ENCODE measurements around the gene BHLHA9.

BHLHA9 gene

GRCh38 chr17:1270210-1271029, at the start of gene BHLHA9:
BHLHA9 (plus strand) TSS chr17:1270444; CDS start chr17:1270564, 120 bp downstream.
- peak within 1 kb of the TSS; percentile 40 for H3K4me3 Mint-ChIP-seq
- no peaks in the 10 kb centered on the region for H3K9me3 Mint-ChIP-seq
- H3K4me1 Mint-ChIP-seq (ENCODE audit: low read depth): peaks cover 10% of the 10 kb centered on the region
- peaks cover 61% of the 10 kb centered on the region for H3K27me3 Mint-ChIP-seq (ENCODE audit: low read depth)
- no peak within 1 kb of the TSS for H3K27ac Mint-ChIP-seq
- H3K36me3 Mint-ChIP-seq (ENCODE audit: low read depth): no peaks in the 10 kb centered on the region

- H3K27me3 Mint-ChIP-seq (ENCODE audit: low read depth): peaks cover 25% of the 10 kb centered on the region
- H3K4me1 Mint-ChIP-seq (ENCODE audit: low read depth): no peaks in the 10 kb centered on the region
- no peaks in the 10 kb centered on the region for H3K36me3 Mint-ChIP-seq (ENCODE audit: low read depth)
- no peak overlapping the region for H3K4me3 Mint-ChIP-seq
- H3K9me3 Mint-ChIP-seq: no peaks in the 10 kb centered on the region
- H3K27ac Mint-ChIP-seq: no peak overlapping the region
Observed at GRCh38 chr17:1221209-1221608, 49.0 kb upstream of the BHLHA9 start.

- H3K36me3 Mint-ChIP-seq (ENCODE audit: low read depth): no peaks in the 10 kb centered on the region
- H3K27ac Mint-ChIP-seq: no peak overlapping the region
- no peak overlapping the region for H3K4me3 Mint-ChIP-seq
- no peaks in the 10 kb centered on the region for H3K4me1 Mint-ChIP-seq (ENCODE audit: low read depth)
- no peaks in the 10 kb centered on the region for H3K9me3 Mint-ChIP-seq
- H3K27me3 Mint-ChIP-seq (ENCODE audit: low read depth): peaks cover 30% of the 10 kb centered on the region
Observed at GRCh38 chr17:1222321-1222720, 47.9 kb upstream of the BHLHA9 start.

- Mint-ChIP-seq H3K36me3 (ENCODE audit: low read depth) (no peaks in the 10 kb centered on the region), H3K4me1 (ENCODE audit: low read depth) (peaks cover 4% of the 10 kb centered on the region), H3K27ac (no peak overlapping the region), H3K27me3 (ENCODE audit: low read depth) (peaks cover 41% of the 10 kb centered on the region), H3K9me3 (no peaks in the 10 kb centered on the region), H3K4me3 (no peak overlapping the region)
Observed at GRCh38 chr17:1223662-1224061, 46.6 kb upstream of the BHLHA9 start.

GRCh38 chr17:1224330-1224729, 45.9 kb upstream of the BHLHA9 start:
- peaks cover 4% of the 10 kb centered on the region for H3K4me1 Mint-ChIP-seq (ENCODE audit: low read depth)

GRCh38 chr17:1226308-1226707, 43.9 kb upstream of the BHLHA9 start:
- Mint-ChIP-seq H3K9me3 (no peaks in the 10 kb centered on the region), H3K4me3 (no peak overlapping the region), H3K27ac (no peak overlapping the region), H3K4me1 (ENCODE audit: low read depth) (peaks cover 7% of the 10 kb centered on the region), H3K27me3 (ENCODE audit: low read depth) (peaks cover 53% of the 10 kb centered on the region), H3K36me3 (ENCODE audit: low read depth) (peaks cover 4% of the 10 kb centered on the region)

More at GRCh38 chr17:1224330-1224729, 45.9 kb upstream of the BHLHA9 start:
- Mint-ChIP-seq H3K27ac (no peak overlapping the region), H3K27me3 (ENCODE audit: low read depth) (peaks cover 41% of the 10 kb centered on the region), H3K4me3 (no peak overlapping the region), H3K9me3 (no peaks in the 10 kb centered on the region), H3K36me3 (ENCODE audit: low read depth) (no peaks in the 10 kb centered on the region)

GRCh38 chr17:1227365-1227764, 42.9 kb upstream of the BHLHA9 start:
- Mint-ChIP-seq H3K36me3 (ENCODE audit: low read depth) (peaks cover 7% of the 10 kb centered on the region), H3K4me3 (no peak overlapping the region), H3K9me3 (no peaks in the 10 kb centered on the region), H3K4me1 (ENCODE audit: low read depth) (peaks cover 7% of the 10 kb centered on the region), H3K27me3 (ENCODE audit: low read depth) (peaks cover 58% of the 10 kb centered on the region), H3K27ac (no peak overlapping the region)

- Mint-ChIP-seq H3K9me3 (no peaks in the 10 kb centered on the region), H3K4me3 (peak overlapping the region; percentile 87), H3K27me3 (ENCODE audit: low read depth) (peaks cover 64% of the 10 kb centered on the region), H3K4me1 (ENCODE audit: low read depth) (peaks cover 7% of the 10 kb centered on the region), H3K27ac (no peak overlapping the region), H3K36me3 (ENCODE audit: low read depth) (peaks cover 7% of the 10 kb centered on the region)
Observed at GRCh38 chr17:1227917-1228780, 42.1 kb upstream of the BHLHA9 start.

GRCh38 chr17:1228781-1229348, 41.4 kb upstream of the BHLHA9 start:
- no peaks in the 10 kb centered on the region for H3K9me3 Mint-ChIP-seq
- H3K36me3 Mint-ChIP-seq (ENCODE audit: low read depth): peaks cover 7% of the 10 kb centered on the region
- H3K27ac Mint-ChIP-seq: no peak overlapping the region

GRCh38 chr17:1229349-1229899, 40.8 kb upstream of the BHLHA9 start:
- Mint-ChIP-seq H3K36me3 (ENCODE audit: low read depth) (peaks cover 7% of the 10 kb centered on the region), H3K27me3 (ENCODE audit: low read depth) (peaks cover 65% of the 10 kb centered on the region), H3K9me3 (no peaks in the 10 kb centered on the region), H3K4me1 (ENCODE audit: low read depth) (peaks cover 7% of the 10 kb centered on the region), H3K27ac (no peak overlapping the region), H3K4me3 (peak overlapping the region; percentile 59)

More at GRCh38 chr17:1228781-1229348, 41.4 kb upstream of the BHLHA9 start:
- peaks cover 65% of the 10 kb centered on the region for H3K27me3 Mint-ChIP-seq (ENCODE audit: low read depth)
- H3K4me1 Mint-ChIP-seq (ENCODE audit: low read depth): peaks cover 7% of the 10 kb centered on the region
- no peak overlapping the region for H3K4me3 Mint-ChIP-seq

GRCh38 chr17:1229900-1230501, 40.2 kb upstream of the BHLHA9 start:
- Mint-ChIP-seq H3K36me3 (ENCODE audit: low read depth) (peaks cover 7% of the 10 kb centered on the region), H3K9me3 (no peaks in the 10 kb centered on the region), H3K4me1 (ENCODE audit: low read depth) (peaks cover 7% of the 10 kb centered on the region), H3K27ac (peak overlapping the region; percentile 57), H3K4me3 (peak overlapping the region; percentile 89), H3K27me3 (ENCODE audit: low read depth) (peaks cover 64% of the 10 kb centered on the region)

- Mint-ChIP-seq H3K27me3 (ENCODE audit: low read depth) (peaks cover 52% of the 10 kb centered on the region), H3K27ac (no peak overlapping the region), H3K36me3 (ENCODE audit: low read depth) (peaks cover 7% of the 10 kb centered on the region), H3K4me1 (ENCODE audit: low read depth) (peaks cover 7% of the 10 kb centered on the region), H3K9me3 (no peaks in the 10 kb centered on the region), H3K4me3 (peak overlapping the region; percentile 45)
Observed at GRCh38 chr17:1231456-1231855, 38.8 kb upstream of the BHLHA9 start.

GRCh38 chr17:1232331-1232730, 37.9 kb upstream of the BHLHA9 start:
- Mint-ChIP-seq H3K4me1 (ENCODE audit: low read depth) (peaks cover 7% of the 10 kb centered on the region), H3K27ac (no peak overlapping the region), H3K36me3 (ENCODE audit: low read depth) (peaks cover 7% of the 10 kb centered on the region), H3K9me3 (no peaks in the 10 kb centered on the region), H3K4me3 (no peak overlapping the region), H3K27me3 (ENCODE audit: low read depth) (peaks cover 45% of the 10 kb centered on the region)

GRCh38 chr17:1232786-1233185, 37.5 kb upstream of the BHLHA9 start:
- Mint-ChIP-seq H3K36me3 (ENCODE audit: low read depth) (peaks cover 7% of the 10 kb centered on the region), H3K27ac (no peak overlapping the region), H3K27me3 (ENCODE audit: low read depth) (peaks cover 40% of the 10 kb centered on the region), H3K4me1 (ENCODE audit: low read depth) (peaks cover 6% of the 10 kb centered on the region), H3K4me3 (no peak overlapping the region), H3K9me3 (no peaks in the 10 kb centered on the region)
